Measurements from ENCODE around the gene NOL6.
A peak's percentile ranks its signal among the peaks of the same experiment; 100 is the strongest.

NOL6 gene

GRCh38 chr9:33440609-33441008 lies 33.1 kb downstream of the NOL6 start:
- no peak for DNase-seq (ENCODE audit: low read depth)
- H3K4me3 ChIP-seq (ENCODE audit: low read length) = no peak overlapping the region

GRCh38 chr9:33440204-33440603 lies 33.5 kb downstream of the NOL6 start:
- TF ChIP-seq, protein P1, sequence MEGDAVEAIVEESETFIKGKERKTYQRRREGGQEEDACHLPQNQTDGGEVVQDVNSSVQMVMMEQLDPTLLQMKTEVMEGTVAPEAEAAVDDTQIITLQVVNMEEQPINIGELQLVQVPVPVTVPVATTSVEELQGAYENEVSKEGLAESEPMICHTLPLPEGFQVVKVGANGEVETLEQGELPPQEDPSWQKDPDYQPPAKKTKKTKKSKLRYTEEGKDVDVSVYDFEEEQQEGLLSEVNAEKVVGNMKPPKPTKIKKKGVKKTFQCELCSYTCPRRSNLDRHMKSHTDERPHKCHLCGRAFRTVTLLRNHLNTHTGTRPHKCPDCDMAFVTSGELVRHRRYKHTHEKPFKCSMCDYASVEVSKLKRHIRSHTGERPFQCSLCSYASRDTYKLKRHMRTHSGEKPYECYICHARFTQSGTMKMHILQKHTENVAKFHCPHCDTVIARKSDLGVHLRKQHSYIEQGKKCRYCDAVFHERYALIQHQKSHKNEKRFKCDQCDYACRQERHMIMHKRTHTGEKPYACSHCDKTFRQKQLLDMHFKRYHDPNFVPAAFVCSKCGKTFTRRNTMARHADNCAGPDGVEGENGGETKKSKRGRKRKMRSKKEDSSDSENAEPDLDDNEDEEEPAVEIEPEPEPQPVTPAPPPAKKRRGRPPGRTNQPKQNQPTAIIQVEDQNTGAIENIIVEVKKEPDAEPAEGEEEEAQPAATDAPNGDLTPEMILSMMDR (conservative IDR thresholded peaks at IDR 0.05; ENCODE audit: low read length) = no peak
- no peak for DNase-seq (ENCODE audit: low read depth)
- no peak overlapping the region for H3K4me3 ChIP-seq (ENCODE audit: low read length)

More at GRCh38 chr9:33440609-33441008, 33.1 kb downstream of the NOL6 start:
- TF ChIP-seq, protein P1 (conservative IDR thresholded peaks at IDR 0.05; ENCODE audit: low read length) = no peak

DNA sequence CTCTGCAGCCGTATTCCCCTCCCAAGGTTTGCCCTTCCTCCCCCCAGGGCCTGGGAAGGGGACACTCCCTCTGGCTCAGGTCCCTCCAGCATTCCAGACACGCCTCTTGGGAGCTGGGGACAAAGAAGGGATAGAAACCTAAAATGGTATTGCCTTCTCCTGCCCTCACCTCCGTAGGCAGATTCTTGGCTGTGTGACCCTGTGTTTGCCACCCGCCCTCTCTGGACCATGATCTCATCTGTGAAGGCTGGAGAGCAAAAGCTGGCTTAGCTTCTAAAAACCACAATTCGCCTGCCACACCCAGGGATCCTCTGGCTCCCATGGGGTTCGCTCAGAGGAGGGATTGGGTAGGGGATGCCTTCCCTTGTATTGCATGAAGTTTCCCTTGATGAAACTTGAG lies 34.0 kb downstream of the NOL6 start:
- TF ChIP-seq, protein P1 (conservative IDR thresholded peaks at IDR 0.05; ENCODE audit: low read length) = no peak
- peak; percentile 11 for DNase-seq (ENCODE audit: low read depth)
- H3K4me3 ChIP-seq (ENCODE audit: low read length) = no peak overlapping the region

- TF ChIP-seq, protein P1 (conservative IDR thresholded peaks at IDR 0.05; ENCODE audit: low read length) = no peak
- H3K4me3 ChIP-seq (ENCODE audit: low read length) = no peak overlapping the region
- DNase-seq (ENCODE audit: low read depth) = no peak
Measured at GRCh38 chr9:33438926-33439680, 34.6 kb downstream of the NOL6 start.

DNA sequence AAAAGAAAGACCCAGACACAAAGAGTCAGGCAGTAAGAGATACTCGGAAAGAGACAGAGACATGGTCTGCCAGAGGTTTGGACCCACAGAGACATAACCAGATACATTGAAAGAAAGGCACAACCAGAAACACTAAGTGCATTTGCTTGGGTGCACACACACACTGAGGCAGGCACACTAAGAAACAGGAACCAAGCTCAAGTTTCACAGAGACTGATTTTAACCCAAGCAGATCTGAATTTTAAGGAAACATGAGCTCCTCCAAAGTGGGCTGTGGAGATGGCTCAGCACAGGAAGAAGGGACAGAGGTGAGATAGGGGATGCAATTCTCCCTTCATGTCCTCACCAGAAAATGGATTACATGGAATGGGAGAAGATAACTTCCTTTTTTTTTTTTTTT lies 35.8 kb downstream of the NOL6 start:
- TF ChIP-seq, protein P1 (conservative IDR thresholded peaks at IDR 0.05; ENCODE audit: low read length) = no peak
- DNase-seq (ENCODE audit: low read depth) = no peak
- H3K4me3 ChIP-seq (ENCODE audit: low read length) = no peak overlapping the region

GRCh38 chr9:33437205-33437604 lies 36.5 kb downstream of the NOL6 start:
- no peak overlapping the region for H3K4me3 ChIP-seq (ENCODE audit: low read length)
- DNase-seq (ENCODE audit: low read depth) = no peak
- TF ChIP-seq, protein P1 (conservative IDR thresholded peaks at IDR 0.05; ENCODE audit: low read length) = no peak

- TF ChIP-seq, protein P1 (conservative IDR thresholded peaks at IDR 0.05; ENCODE audit: low read length) = no peak
- no peak for DNase-seq (ENCODE audit: low read depth)
- no peak overlapping the region for H3K4me3 ChIP-seq (ENCODE audit: low read length)
Measured at GRCh38 chr9:33436445-33436844, 37.3 kb downstream of the NOL6 start.

Data from AG10803 (cell line).